Measurements from ENCODE around the gene LARP1.

LARP1 gene

DNA sequence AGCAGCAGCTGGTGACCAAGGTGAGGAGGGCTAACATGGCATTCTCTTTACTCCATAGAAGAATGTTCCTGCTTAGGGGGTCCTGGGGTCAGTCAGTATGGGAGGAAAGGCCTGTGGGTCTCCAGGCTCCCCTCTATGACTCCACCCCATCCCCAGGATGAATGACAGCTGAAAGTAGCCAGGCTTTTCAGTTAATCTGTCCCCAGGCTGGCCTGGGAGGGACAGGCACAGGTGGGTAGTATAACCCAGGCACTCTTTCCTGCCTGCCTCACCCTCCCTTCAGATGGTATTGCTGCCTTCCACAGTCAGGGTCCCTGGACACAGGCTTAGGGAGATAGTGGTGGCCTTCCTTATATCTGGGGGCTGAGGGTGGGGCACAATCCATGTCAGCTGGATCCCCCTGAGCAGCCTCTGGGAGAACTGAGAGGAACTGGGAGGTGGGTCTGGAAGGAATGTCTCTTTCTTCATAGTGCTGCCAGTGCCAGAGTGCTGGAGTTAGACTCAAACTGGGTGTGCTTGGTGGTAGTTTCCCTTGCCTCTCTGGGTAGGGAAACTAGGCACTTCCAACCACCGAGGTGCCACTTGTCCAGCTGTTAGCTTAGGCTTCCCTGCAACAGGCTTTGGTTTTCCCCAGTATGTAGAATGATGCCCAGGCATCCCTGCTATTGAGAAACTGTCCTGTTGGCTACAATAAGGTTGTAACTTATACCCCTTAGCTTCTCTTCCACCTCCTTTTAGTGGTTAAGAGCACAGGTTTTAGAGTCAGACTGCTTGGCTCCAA, 27.8 kb downstream of the LARP1 start:
- no peak for TF ChIP-seq POLR2A (IDR thresholded peaks at IDR 0.05; ENCODE audit: low read depth, low read length)
- TF ChIP-seq TAF1 (IDR thresholded peaks at IDR 0.05; ENCODE audit: borderline replicate concordance, low read depth, low read length) = no peak
- no peak for TF ChIP-seq POLR2AphosphoS5 (IDR thresholded peaks at IDR 0.05; ENCODE audit: low read depth, low read length)
- no peak for FAIRE-seq
- no peak for DNase-seq (ENCODE audit: insufficient read length)

DNA sequence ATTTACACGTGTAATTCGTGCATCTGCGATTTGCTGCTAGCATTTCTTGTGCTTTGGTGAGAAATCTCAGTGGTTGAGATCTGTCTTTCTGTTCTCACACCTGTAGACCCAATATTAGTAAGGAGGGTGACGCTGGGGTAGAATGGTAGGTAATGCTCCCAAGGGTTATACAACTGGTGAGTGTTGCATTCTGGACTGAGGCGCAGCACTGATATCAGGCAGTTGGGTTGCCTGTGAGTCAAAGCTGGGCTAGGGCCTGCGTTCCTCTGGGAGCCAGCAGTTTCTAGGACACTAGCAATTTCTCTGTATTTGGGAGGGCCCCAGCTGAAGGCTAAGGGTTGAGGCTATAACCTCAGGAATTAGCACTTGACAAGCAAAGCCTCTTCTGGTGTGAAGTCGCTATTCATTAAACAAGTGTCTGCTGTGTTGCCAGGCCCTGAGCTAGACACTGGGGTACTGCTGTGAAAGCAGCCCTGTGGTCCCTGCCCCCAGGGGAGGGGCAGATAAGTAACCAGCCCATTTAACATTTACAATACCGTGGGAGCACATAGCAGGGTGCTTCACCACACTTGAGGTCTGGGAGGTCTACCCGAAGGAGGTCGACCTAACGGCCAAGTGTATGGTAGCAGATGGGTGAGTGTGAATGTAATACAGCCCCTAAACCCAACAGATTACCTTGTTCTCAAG, 28.7 kb downstream of the LARP1 start:
- TF ChIP-seq POLR2AphosphoS5 (IDR thresholded peaks at IDR 0.05; ENCODE audit: low read depth, low read length) (no peak), TAF1 (IDR thresholded peaks at IDR 0.05; ENCODE audit: borderline replicate concordance, low read depth, low read length) (no peak), POLR2A (IDR thresholded peaks at IDR 0.05; ENCODE audit: low read depth, low read length) (no peak)
- FAIRE-seq = peak; percentile 30
- no peak for DNase-seq (ENCODE audit: insufficient read length)

DNA sequence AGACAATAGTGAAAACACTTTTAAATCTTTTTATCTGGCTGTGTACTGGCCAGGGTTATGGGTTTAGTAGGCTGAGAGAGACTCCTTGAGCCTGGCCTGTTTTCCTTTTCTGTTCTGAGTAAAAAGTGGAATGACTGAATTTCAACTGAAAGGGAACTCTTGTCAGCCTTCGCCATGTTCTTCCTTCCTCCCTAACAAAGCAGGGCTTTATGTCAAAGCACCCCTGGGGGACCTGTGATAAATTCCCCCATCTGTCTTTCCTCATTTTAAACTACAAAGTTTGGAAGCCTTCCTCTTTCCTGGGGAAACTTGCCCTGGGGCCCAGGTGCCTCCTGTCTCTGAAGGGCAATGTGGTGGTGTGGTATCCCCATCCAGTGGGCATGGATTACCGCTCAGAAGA, 29.7 kb downstream of the LARP1 start:
- FAIRE-seq (peak; percentile 17), DNase-seq (ENCODE audit: insufficient read length) (no peak)
- TF ChIP-seq TAF1 (IDR thresholded peaks at IDR 0.05; ENCODE audit: borderline replicate concordance, low read depth, low read length) = no peak
- no peak for TF ChIP-seq POLR2AphosphoS5 (IDR thresholded peaks at IDR 0.05; ENCODE audit: low read depth, low read length)
- TF ChIP-seq POLR2A (IDR thresholded peaks at IDR 0.05; ENCODE audit: low read depth, low read length) = no peak

DNA sequence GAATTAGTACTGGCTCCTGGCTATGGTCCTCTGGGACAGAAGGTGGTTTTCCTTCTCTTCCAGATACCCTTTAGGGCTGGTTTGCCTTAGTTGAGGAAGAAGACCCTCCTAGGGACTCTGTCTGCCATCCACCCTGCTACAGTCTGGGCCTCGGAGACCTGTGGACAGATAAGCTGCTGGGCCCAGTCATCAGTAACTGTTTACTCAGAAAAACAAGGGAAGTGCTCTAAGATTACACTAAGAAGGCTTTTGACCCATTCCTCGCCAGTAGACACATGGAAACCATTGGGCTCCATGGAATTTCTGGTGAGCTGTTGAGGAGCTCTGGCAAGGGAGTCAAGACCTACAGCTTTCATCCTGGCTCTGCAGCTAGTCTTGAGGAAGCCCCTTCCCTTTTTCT, 31.2 kb downstream of the LARP1 start:
- TF ChIP-seq POLR2AphosphoS5 (IDR thresholded peaks at IDR 0.05; ENCODE audit: low read depth, low read length) (no peak), POLR2A (IDR thresholded peaks at IDR 0.05; ENCODE audit: low read depth, low read length) (no peak), TAF1 (IDR thresholded peaks at IDR 0.05; ENCODE audit: borderline replicate concordance, low read depth, low read length) (no peak)
- DNase-seq (ENCODE audit: insufficient read length) (no peak), FAIRE-seq (no peak)

DNA sequence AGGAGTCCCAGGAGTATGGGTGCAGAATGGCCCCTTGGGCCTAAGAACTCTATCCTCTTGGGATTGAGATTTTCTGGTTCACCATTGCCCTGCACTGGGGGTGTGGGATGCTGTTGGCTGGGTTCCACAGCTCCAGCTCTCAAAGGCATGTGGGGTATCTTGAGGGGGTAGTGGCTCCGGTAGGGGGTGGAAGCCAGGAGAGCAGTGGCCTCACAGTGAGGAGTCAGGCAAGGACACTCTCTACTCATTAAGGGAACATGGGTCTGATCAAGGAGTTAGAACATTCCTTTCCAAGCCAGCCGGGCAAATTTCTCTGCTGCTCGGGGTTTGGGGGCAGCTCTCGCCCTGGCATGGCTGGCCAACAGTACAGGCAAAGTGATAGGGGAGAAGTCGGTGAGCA, 33.0 kb downstream of the LARP1 start:
- FAIRE-seq (no peak), DNase-seq (ENCODE audit: insufficient read length) (no peak)
- no peak for TF ChIP-seq TAF1 (IDR thresholded peaks at IDR 0.05; ENCODE audit: borderline replicate concordance, low read depth, low read length)
- no peak for TF ChIP-seq POLR2AphosphoS5 (IDR thresholded peaks at IDR 0.05; ENCODE audit: low read depth, low read length)
- TF ChIP-seq POLR2A (IDR thresholded peaks at IDR 0.05; ENCODE audit: low read depth, low read length) = no peak

DNA sequence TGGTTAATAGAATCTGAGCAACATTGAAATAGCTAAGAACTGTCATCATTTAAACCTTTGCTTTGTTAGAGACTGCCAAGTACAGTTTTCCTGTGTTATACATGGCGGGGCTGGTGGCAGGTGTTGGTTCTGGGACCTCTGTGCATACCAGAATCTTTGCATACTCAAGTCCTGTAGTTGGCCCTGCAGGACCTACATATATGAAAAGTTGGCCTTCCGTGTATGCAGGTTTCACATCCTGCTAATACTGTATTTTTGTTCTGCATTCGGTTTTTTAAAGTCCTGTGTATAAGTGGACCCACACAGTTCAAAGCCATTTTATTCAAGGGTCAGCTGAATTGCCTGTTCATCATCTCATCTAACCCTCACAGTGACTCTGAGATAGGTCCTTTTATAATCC, 36.4 kb downstream of the LARP1 start:
- TF ChIP-seq TAF1 (IDR thresholded peaks at IDR 0.05; ENCODE audit: borderline replicate concordance, low read depth, low read length) (no peak), POLR2AphosphoS5 (IDR thresholded peaks at IDR 0.05; ENCODE audit: low read depth, low read length) (no peak), POLR2A (IDR thresholded peaks at IDR 0.05; ENCODE audit: low read depth, low read length) (no peak)
- DNase-seq (ENCODE audit: insufficient read length) (no peak), FAIRE-seq (no peak)

DNA sequence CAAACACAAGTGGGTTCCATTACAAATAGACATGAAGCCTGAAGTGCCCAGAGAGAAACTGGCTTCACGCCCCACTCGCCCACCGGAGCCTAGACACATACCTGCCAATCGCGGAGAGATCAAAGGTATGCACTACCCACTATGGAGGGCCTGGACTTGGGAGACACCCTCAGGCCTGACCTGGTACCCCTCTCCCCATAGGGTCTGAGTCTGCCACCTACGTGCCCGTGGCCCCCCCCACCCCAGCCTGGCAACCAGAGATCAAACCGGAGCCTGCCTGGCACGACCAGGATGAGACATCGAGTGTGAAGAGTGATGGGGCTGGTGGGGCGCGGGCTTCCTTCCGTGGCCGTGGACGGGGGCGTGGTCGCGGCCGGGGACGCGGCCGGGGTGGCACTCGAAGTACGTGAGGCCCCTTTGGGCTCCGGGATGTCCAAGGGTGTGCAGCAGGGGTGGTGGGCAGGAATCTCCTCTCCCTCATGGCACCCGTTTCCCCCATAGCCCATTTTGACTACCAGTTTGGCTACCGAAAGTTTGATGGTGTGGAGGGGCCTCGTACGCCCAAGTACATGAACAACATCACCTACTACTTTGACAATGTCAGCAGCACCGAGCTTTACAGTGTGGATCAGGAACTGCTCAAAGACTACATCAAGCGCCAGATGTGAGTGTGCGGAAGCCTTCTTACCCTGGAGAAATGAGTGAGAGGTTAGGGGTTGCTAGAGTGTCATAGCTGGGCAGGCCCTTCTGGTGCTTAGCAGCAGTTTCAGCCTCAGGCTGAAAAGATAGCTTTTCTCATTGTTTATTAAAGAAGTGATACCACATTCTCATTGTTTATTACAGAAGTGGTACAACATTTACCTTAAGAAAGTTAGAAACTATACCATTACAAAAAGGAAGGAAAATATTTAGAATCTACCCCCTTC, 38.7 kb downstream of the LARP1 start:
- TF ChIP-seq POLR2A (IDR thresholded peaks at IDR 0.05; ENCODE audit: low read depth, low read length) (no peak), POLR2AphosphoS5 (IDR thresholded peaks at IDR 0.05; ENCODE audit: low read depth, low read length) (no peak), TAF1 (IDR thresholded peaks at IDR 0.05; ENCODE audit: borderline replicate concordance, low read depth, low read length) (no peak)
- DNase-seq (ENCODE audit: insufficient read length) = no peak
- FAIRE-seq = no peak

DNA sequence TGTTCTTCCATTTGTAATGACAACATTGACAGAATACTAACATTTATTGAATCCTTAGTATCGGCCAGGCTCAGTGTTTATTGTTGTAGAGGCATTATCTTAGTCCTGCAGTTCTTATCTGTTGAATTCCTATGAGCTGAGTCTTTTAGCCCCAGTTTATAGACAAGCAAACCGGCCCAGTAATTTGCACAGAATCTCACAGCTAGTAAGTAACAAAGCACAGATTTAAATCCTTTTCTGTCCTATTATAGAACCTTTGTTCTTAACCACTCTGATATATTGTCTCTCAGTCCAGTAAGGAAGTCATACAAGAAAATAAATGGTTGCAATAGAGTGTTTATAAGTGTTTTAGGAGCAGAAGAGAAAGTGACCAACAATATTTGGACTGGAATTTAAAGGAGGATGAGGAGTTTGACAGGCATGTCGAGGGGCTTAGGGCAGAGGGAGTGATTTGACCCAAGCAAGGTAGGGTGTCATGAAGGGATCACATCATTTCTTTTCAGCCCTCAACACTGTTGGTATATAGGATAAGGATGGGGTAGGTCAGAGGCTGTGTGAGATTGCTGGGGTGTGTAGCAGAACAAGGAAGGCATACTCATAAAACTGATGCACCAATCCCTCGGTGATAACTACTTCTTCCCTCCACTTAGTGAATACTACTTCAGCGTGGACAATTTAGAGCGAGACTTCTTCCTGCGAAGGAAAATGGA, 39.5 kb downstream of the LARP1 start:
- FAIRE-seq (no peak), DNase-seq (ENCODE audit: insufficient read length) (no peak)
- TF ChIP-seq POLR2AphosphoS5 (IDR thresholded peaks at IDR 0.05; ENCODE audit: low read depth, low read length) = no peak
- no peak for TF ChIP-seq TAF1 (IDR thresholded peaks at IDR 0.05; ENCODE audit: borderline replicate concordance, low read depth, low read length)
- no peak for TF ChIP-seq POLR2A (IDR thresholded peaks at IDR 0.05; ENCODE audit: low read depth, low read length)

DNA sequence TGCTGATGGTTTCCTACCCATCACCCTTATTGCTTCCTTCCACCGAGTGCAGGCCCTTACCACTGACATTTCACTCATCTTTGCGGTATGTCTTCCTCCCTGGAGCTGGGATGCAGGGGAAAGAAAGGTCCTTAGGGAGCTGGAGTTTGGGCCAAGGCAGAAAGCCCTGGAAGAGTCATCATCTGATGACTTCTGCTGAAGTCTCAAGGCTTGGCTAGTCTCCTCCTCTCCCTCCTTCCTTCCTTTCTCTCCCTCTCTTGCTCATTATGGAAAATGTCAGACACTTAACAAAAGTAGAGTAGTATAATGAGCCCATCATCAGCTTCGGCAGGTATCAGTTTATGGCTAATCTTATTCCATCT, 40.0 kb downstream of the LARP1 start:
- FAIRE-seq (no peak), DNase-seq (ENCODE audit: insufficient read length) (no peak)
- TF ChIP-seq POLR2A (IDR thresholded peaks at IDR 0.05; ENCODE audit: low read depth, low read length) (no peak), TAF1 (IDR thresholded peaks at IDR 0.05; ENCODE audit: borderline replicate concordance, low read depth, low read length) (no peak), POLR2AphosphoS5 (IDR thresholded peaks at IDR 0.05; ENCODE audit: low read depth, low read length) (no peak)

DNA sequence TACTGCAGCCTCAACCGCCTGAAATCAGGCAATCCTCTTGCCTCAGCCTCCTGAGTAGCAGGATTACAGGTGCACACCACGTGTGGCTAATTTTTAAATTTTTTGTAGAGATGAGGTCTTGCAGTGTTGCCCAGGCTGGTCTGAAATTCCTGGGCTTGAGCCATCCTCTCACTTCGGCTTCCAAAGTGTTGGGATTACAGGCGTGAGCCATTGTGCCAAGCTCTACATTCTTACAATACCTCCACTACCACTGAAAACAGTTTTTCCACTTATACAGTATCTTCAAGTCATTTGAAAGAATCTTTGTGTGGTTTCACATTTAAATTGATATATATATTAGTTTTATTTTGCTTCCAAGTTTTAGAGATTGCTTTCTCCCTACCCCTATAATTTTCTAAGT, 42.6 kb downstream of the LARP1 start:
- TF ChIP-seq TAF1 (IDR thresholded peaks at IDR 0.05; ENCODE audit: borderline replicate concordance, low read depth, low read length) = no peak
- no peak for TF ChIP-seq POLR2A (IDR thresholded peaks at IDR 0.05; ENCODE audit: low read depth, low read length)
- TF ChIP-seq POLR2AphosphoS5 (IDR thresholded peaks at IDR 0.05; ENCODE audit: low read depth, low read length) = no peak
- no peak for DNase-seq (ENCODE audit: insufficient read length)
- no peak for FAIRE-seq

DNA sequence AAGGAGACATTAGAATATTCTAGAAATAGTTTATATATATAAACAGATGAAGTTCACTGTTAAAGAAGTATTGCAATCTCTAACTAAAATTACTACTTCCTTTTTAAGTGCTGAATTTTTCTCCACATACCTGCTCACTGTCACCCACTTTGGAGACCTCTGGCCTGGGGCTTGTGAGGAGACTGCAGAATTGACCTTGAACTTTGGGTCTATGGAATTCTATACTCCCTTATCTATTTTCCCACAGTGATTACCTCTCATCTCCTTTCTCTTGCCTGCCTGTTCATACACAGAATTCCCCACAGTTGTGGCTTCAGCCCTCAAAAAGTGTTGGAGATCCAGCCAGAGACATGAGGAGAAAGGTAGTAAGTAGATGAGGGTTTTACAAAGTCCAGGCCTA, 45.4 kb downstream of the LARP1 start:
- DNase-seq (ENCODE audit: insufficient read length) (no peak), FAIRE-seq (no peak)
- TF ChIP-seq TAF1 (IDR thresholded peaks at IDR 0.05; ENCODE audit: borderline replicate concordance, low read depth, low read length) = no peak
